ENCODE measurements around the gene PIGS. TPM values are rescaled to one million over a fixed set of nuclear protein-coding genes. Genes with fewer than 3 reads are reported as not detected.

The PIGS gene
- total RNA-seq, 1 donor from 2014 or later, result 15.2 TPM

DNA sequence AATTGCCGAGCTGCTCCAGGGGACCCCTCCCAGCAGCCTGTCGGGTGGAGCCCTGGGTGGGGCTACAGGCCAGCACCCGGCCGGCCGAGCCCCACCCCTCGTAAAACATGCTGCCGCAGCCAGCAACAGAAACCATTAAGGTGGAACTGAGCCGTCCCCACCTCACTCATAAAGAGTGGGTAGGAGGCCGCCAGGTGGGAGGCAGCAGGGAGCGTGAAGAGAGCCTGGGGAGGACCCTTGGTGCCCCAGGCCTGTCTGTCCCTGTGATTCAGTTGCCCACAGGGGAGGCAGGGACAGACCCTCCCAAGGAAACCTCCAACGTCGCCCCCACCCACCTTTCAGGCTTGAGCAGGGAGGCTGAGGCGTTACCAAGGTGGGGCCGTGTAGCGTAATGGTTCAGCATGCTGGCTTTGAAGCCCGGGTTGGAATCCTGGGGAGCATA, 56.7 kb downstream of the PIGS start:
- H3K4me3 ChIP-seq, result no peak overlapping the region
- H3K36me3 ChIP-seq, result no peaks in the 10 kb centered on the region
- H3K9ac ChIP-seq, result no peak overlapping the region
- no peak overlapping the region for H3K4me2 ChIP-seq
- no peaks in the 10 kb centered on the region for H3F3A ChIP-seq (ENCODE audit: low read depth)
- no peak overlapping the region for H3K27ac ChIP-seq
- Mint-ChIP-seq H3K4me1 (peaks cover 3% of the 10 kb centered on the region), H3K27me3 (ENCODE audit: insufficient read depth, low read depth) (peaks cover 14% of the 10 kb centered on the region), H3K4me3 (no peak overlapping the region), H3K9me3 (peaks cover 9% of the 10 kb centered on the region), H3K27ac (no peak overlapping the region), H3K36me3 (no peaks in the 10 kb centered on the region)
- no peaks in the 10 kb centered on the region for H3K27me3 ChIP-seq
- no peak for TF ChIP-seq EZH2 (IDR thresholded peaks at IDR 0.05)
- TF ChIP-seq, protein P1, sequence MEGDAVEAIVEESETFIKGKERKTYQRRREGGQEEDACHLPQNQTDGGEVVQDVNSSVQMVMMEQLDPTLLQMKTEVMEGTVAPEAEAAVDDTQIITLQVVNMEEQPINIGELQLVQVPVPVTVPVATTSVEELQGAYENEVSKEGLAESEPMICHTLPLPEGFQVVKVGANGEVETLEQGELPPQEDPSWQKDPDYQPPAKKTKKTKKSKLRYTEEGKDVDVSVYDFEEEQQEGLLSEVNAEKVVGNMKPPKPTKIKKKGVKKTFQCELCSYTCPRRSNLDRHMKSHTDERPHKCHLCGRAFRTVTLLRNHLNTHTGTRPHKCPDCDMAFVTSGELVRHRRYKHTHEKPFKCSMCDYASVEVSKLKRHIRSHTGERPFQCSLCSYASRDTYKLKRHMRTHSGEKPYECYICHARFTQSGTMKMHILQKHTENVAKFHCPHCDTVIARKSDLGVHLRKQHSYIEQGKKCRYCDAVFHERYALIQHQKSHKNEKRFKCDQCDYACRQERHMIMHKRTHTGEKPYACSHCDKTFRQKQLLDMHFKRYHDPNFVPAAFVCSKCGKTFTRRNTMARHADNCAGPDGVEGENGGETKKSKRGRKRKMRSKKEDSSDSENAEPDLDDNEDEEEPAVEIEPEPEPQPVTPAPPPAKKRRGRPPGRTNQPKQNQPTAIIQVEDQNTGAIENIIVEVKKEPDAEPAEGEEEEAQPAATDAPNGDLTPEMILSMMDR (IDR thresholded peaks at IDR 0.05), result no peak
- no peak for TF ChIP-seq EZH2phosphoT487 (IDR thresholded peaks at IDR 0.05)
- no peaks in the 10 kb centered on the region for H3K4me1 ChIP-seq
- H3K79me2 ChIP-seq (ENCODE audit: low read depth), result no peaks in the 10 kb centered on the region
- H4K20me1 ChIP-seq (ENCODE audit: low read depth), result no peaks in the 10 kb centered on the region
- H3K9me3 ChIP-seq (ENCODE audit: low read depth), result no peaks in the 10 kb centered on the region
- H2AFZ ChIP-seq (replicated peaks), result no peak overlapping the region
- no peak for DNase-seq (ENCODE audit: low spot score)

DNA sequence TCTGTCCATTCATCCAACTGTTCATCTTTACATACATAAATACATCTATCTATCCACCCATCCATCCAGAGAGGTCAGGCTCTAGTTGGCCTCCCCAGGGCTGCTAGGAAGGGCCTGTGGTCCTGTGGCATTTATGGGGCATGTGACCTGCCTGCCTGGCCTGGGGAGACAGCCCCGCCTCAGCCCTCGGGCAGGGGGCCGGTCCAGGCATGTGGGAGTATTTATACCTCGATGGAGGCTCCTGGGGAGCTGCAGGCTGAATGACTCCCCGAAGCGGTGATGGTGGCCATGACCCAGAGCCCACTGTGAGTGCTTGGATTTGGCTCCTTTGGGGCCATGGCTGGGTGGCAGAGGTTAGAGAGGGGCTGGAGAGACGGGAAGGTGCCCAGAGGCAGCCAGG, 57.8 kb downstream of the PIGS start:
- peaks cover 3% of the 10 kb centered on the region for H3K4me1 Mint-ChIP-seq

GRCh38 chr17:28511858-28512461, 59.4 kb downstream of the PIGS start:
- H3K27ac ChIP-seq, result no peak overlapping the region
- peaks cover 3% of the 10 kb centered on the region for H3K4me1 Mint-ChIP-seq

More for the DNA sequence above, 57.8 kb downstream of the PIGS start:
- H3K4me1 ChIP-seq, result no peaks in the 10 kb centered on the region
- no peak overlapping the region for H3K4me3 ChIP-seq
- no peaks in the 10 kb centered on the region for H4K20me1 ChIP-seq (ENCODE audit: low read depth)
- DNase-seq (ENCODE audit: low spot score), result no peak
- H3K36me3 ChIP-seq, result no peaks in the 10 kb centered on the region
- H3K4me2 ChIP-seq, result no peak overlapping the region
- no peaks in the 10 kb centered on the region for H3K79me2 ChIP-seq (ENCODE audit: low read depth)
- H3F3A ChIP-seq (ENCODE audit: low read depth), result no peaks in the 10 kb centered on the region
- no peaks in the 10 kb centered on the region for H3K9me3 ChIP-seq (ENCODE audit: low read depth)
- H3K27me3 ChIP-seq, result no peaks in the 10 kb centered on the region
- Mint-ChIP-seq H3K27me3 (ENCODE audit: insufficient read depth, low read depth) (peaks cover 17% of the 10 kb centered on the region), H3K27ac (peak overlapping the region; percentile 15), H3K9me3 (peaks cover 9% of the 10 kb centered on the region), H3K4me3 (no peak overlapping the region), H3K36me3 (no peaks in the 10 kb centered on the region)
- no peak overlapping the region for H3K27ac ChIP-seq
- TF ChIP-seq, protein P1 (IDR thresholded peaks at IDR 0.05), result no peak
- TF ChIP-seq EZH2phosphoT487 (IDR thresholded peaks at IDR 0.05), result no peak
- no peak for TF ChIP-seq EZH2 (IDR thresholded peaks at IDR 0.05)
- no peak overlapping the region for H2AFZ ChIP-seq (replicated peaks)
- no peak overlapping the region for H3K9ac ChIP-seq

More at GRCh38 chr17:28511858-28512461, 59.4 kb downstream of the PIGS start:
- Histone ChIP-seq H4K20me1 (ENCODE audit: low read depth) (no peaks in the 10 kb centered on the region), H3K4me1 (no peaks in the 10 kb centered on the region), H3K36me3 (no peaks in the 10 kb centered on the region), H3K9ac (no peak overlapping the region), H3F3A (ENCODE audit: low read depth) (no peaks in the 10 kb centered on the region), H2AFZ (replicated peaks) (no peak overlapping the region), H3K79me2 (ENCODE audit: low read depth) (no peaks in the 10 kb centered on the region), H3K9me3 (ENCODE audit: low read depth) (no peaks in the 10 kb centered on the region), H3K27me3 (no peaks in the 10 kb centered on the region), H3K4me2 (no peak overlapping the region), H3K4me3 (no peak overlapping the region)
- DNase-seq (ENCODE audit: low spot score), result no peak
- TF ChIP-seq EZH2 (IDR thresholded peaks at IDR 0.05) (no peak), EZH2phosphoT487 (IDR thresholded peaks at IDR 0.05) (no peak)
- TF ChIP-seq, protein P1 (IDR thresholded peaks at IDR 0.05), result no peak
- Mint-ChIP-seq H3K4me3 (no peak overlapping the region), H3K36me3 (no peaks in the 10 kb centered on the region), H3K27ac (no peak overlapping the region), H3K9me3 (peaks cover 6% of the 10 kb centered on the region), H3K27me3 (ENCODE audit: insufficient read depth, low read depth) (peaks cover 15% of the 10 kb centered on the region)
